NCI-H1048 (cell line): ENCODE measurements around the gene MMGT1.
"Not testable (repeated sequence)": the region's sequence is repeated elsewhere in the genome, so short reads cannot be mapped to it uniquely, and the experiment has no call there.

Experiments used
- DNase-seq: peaks from one replicate; lab custom pipeline; 2025; lab: John Stamatoyannopoulos, UW

MMGT1 gene

GRCh38 chrX:135923353-135923752 is 50.4 kb downstream of the MMGT1 start:
- DNase-seq: no peak

- not testable (repeated sequence) for DNase-seq
Observed at GRCh38 chrX:135920516-135920915, 53.3 kb downstream of the MMGT1 start.

GRCh38 chrX:135914404-135914803 is 59.4 kb downstream of the MMGT1 start:
- no peak for DNase-seq
